T-helper 2 cell (primary cell): ENCODE results near the gene CYP4F12.

ENCODE experiments used
- DNase-seq, 5 experiments: peaks; one replicate each; pipeline versions ENCODE4 v3.0.0 to v3.0.0-alpha.2; 2012 to 2022
- total RNA-seq, 2 donors: gene quantifications; one replicate each; lab custom pipeline; 2026; lab: John Stamatoyannopoulos, UW

CYP4F12 gene, protein sequence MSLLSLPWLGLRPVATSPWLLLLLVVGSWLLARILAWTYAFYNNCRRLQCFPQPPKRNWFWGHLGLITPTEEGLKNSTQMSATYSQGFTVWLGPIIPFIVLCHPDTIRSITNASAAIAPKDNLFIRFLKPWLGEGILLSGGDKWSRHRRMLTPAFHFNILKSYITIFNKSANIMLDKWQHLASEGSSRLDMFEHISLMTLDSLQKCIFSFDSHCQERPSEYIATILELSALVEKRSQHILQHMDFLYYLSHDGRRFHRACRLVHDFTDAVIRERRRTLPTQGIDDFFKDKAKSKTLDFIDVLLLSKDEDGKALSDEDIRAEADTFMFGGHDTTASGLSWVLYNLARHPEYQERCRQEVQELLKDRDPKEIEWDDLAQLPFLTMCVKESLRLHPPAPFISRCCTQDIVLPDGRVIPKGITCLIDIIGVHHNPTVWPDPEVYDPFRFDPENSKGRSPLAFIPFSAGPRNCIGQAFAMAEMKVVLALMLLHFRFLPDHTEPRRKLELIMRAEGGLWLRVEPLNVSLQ
- 0 to 2.0 reads per million in 2 donors for total RNA-seq

DNA sequence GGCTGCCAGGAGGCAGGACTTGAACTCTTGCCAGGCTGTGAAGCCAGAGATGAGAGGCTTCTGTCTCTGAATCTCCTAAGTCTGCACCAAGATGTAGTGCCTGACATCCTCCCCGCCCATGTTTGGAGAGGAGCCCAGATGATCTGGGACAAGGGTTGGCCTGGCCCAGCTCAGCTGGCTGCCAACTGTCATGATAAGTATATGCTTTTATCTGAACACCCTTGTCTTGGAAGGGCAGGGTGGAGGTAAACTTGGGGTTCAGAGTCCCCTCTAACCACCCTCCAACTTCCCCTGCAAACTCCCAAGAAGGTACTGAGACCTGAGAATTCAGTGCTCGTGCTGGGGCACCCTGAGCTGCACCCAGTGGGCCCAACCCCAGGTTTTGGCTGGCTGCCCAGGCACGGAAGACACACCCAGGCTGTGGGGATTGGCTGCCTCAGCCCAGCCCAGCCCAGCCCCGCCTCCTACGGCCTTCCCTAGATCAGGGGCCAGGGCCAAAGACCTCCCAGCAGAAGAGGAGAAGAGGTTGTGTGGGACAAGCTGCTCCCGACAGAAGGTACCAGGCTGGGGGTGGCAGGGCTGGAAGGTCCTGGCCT lies at the start of gene CYP4F12:
TSS of gene CYP4F12 (plus strand) at position 508 of the 596 bp plus-strand sequence. CDS start 443 bp downstream, outside the sequence.
- no peak for DNase-seq

DNA sequence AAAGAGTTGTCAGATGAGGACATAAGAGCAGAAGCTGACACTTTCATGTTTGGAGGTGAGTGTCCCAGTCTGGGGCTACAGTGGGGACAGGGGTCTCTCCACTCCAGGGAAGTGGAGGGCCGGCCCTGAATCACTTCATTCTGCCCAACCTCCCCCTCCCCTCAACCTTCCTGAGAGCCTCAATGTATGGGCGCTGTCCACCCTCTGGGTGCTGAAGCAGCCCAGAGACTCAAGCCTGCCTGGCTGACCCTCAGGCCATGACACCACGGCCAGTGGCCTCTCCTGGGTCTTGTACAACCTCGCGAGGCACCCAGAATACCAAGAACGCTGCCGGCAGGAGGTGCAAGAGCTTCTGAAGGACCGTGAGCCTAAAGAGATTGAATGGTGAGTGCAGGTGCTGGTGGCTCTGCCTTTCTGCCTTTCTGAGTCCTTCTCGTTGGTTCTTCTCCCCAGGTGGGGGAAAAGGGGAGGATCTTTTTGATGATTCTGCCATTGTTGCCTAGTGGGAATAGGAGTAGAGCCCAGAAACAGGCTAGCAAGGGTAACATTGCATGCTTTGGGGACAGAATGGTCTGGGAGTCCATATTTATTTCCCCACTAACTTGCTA lies 49.1 kb upstream of the CYP4F12 start:
- no peak for DNase-seq

DNA sequence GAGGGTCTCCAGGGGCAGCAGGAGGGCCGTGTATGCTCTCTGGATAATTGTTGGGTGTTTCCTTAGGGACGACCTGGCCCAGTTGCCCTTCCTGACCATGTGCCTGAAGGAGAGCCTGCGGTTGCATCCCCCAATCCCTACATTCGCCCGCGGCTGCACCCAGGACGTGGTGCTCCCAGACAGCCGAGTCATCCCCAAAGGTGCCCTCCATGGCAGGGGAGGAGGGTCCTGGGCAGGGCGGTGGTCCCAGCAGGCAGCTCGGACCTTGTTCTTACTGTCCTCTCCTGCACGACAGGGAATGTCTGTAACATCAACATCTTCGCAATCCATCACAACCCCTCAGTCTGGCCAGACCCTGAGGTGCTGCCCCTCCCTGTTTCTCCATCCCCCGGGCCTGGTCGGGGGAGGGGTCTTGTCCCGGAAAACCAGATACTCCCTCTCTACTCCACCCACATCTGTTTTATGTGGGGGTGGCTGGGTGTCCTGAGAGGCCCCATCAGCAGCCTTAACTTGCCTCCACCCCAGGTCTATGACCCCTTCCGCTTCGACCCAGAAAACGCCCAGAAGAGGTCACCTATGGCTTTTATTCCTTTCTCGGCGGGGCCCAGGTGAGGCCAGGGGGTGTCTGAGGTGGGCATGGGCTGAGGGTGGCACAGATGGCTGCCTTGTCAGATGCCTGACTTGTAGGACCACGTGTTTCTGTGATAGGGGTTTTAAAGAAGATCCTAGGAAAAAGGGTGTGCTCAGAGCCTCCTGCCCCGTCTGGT lies 44.5 kb upstream of the CYP4F12 start:
- no peak for DNase-seq

DNA sequence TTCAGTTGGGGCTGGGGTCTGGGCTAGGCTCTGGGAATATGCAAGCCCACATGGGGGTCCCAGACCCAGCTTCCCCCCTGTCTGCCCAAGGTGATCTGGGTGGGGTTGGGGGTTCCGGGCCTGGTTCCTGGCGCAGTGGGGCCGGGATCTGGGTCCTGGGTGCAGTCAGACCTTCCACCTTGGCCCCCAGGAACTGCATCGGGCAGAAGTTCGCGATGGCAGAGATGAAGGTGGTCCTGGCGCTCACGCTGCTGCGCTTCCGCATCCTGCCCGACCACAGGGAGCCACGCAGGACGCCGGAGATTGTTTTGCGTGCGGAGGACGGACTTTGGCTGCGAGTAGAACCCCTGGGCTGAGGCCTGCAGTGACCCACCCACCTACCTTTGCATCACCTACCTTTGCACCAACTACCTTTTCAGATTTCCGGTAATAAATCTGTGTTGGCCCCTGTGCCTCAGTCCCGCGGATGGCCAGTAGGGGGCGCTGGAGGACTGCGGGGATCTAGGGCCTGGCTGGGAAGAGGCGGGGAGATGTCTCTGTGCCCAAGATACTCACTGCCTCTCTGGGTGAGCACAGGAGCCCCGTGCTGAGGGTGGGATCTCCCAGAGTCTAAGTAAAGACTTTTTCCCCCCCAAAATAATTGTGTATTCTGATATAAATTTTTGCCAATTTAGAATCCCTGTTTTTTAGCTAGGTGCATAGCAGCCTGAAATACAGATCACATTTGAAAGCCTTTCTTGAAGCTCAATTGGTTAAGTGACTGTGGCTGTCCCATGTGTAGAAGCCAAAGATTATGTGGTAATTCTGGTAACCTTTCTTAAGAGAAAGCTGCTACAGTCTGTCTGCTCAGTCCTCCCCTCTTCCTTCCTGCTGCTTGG lies 43.6 kb upstream of the CYP4F12 start:
- peak; percentile 63 to 85 (median 81) for DNase-seq

DNA sequence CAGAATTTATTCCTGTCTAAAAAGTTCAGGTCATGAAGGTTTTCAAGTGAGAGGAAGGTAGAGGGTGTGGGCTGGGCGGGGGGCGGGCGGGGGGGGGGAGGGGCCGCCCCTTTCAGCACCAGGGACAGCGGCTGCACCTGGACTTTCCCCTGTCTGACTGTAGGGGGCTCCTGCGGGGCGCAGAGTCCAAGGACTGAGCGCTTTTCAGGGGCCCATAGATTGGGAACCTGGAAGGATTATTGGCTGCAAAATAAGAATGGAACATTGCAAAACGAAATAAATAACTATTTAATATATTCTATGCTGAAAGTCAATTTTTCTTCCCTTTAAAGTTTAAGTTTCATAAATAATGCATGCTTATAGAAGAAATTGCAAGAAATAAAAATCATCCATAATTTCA lies 41.1 kb upstream of the CYP4F12 start:
- peak in 3 of 5 experiments; percentile 9 to 16 (median 10) for DNase-seq

DNA sequence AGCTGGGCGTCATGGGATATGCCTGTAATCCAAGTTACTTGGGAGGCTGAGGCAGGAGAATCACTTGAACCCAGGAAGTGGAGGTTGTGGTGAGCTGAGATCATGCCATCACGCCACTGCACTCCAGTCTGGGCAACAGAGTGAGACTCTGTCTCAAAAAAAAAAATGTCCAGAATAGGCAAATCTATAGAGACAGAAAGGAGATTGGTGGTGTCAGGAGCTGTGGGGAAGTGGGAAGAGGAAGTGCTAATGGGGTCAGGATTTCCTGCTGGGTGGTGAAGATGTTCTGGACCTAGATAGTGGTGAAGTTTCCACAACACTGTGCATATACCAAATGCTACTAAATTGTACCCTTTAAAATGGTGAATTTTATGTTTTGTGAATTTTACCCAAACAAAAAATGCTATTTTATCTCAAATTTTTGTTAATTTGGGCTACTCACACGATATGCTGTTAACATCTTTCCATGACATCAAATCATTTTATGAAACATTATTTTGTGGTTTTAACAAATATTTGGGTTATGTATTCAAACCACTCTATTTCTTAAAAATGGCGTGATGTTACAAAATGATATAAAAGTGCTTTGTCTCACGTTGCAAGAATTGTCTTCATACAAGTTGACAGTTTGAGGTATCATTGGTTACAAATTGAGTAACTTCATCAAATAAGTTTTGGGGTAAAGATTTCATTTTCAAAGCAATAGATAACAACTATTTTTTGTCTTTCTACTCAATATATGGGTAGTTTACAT lies 39.6 kb upstream of the CYP4F12 start:
- no peak for DNase-seq

DNA sequence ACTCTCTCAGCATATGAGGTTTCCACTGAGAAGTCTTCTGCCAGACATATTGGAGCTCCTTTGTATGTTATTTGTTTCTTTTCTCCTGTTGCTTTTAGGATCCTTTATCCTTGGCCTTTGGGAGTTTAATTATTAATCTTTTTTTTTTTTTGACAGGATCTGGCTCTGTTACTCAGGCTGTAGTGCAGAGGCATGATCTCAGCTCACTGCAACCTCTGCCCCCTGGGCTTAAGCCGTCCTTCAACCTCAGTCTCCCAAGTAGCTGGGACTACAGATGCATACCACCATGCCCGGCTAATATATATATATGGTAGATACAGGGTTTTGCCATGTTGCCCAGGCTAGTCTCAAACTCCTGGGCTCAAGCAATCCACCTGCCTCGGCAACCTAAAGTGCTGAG lies 38.8 kb upstream of the CYP4F12 start:
- no peak for DNase-seq

DNA sequence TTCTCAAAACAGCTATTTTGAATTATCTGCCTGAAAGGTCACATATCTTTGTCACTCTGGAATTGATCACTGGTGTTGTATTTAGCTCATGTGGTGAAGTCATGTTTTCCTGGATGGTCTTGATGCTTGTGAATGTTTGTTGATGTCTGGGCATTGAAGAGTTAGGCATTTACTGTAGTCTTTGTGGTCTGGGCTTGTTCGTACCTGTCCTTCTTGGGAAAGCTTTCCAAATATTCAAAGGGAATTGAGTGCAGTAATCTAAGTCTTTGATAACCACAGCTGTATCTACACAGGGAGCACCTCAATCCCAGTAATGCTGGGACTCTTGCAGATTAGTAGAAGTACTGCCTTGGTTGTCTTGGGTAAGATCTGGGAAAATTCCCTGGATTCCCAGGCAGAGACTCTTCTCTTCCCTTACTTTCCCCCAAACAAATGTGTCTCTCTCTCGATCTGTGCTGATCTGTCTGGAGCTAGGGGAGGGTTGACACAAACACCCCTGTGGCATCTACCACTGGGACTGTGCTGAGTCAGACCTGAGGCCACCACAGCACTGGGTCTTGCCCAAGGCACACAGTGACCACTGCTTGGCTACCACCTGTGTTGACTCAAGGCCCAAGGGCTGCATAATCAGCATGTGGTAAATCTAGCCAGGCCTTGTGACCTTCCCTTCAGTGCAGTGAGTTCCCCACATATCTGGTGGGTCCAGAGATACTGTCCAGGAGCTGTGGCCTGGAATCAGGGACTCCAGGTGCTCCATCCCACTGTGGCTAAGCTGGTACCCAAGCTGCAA lies 37.7 kb upstream of the CYP4F12 start:
- DNase-seq = no peak

DNA sequence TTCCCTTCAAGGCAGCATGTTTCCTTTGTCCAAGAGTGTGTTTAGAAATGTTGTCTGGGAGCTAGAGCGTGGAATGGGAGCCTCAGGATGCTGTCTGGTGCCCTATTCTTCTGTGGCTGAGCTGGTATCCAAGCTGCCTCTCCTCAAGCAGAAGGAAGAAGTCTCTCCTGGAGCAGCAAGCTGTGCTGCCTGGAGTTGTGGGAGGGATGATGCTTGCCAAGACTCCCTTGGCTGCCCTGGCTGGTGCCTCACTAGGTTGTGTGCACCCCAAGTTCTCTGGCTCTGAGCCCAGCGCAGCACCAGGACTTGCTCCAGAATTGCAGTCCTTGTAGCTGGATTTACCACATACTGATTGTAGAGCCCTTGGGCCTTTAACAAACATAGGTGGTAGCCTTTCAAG lies 36.9 kb upstream of the CYP4F12 start:
- no peak for DNase-seq

DNA sequence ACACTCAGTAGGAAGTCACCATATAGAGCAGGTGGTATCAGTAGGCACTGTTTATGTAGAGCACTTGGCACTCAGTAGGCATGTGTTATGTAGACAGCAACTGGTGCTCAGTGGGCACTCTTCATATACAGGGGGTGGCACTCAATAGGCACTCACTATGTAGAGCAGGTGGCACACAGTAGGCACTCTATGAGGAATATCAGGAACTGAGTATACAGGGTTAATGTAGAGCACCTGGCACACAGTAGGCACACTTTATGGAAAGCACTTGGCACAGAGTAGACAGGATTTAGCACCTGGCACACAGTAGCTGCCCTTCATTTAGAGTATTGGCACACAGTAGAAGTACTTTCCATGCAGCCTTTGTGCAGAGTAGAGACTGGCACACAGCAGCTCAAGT lies 33.3 kb upstream of the CYP4F12 start:
- no peak for DNase-seq

DNA sequence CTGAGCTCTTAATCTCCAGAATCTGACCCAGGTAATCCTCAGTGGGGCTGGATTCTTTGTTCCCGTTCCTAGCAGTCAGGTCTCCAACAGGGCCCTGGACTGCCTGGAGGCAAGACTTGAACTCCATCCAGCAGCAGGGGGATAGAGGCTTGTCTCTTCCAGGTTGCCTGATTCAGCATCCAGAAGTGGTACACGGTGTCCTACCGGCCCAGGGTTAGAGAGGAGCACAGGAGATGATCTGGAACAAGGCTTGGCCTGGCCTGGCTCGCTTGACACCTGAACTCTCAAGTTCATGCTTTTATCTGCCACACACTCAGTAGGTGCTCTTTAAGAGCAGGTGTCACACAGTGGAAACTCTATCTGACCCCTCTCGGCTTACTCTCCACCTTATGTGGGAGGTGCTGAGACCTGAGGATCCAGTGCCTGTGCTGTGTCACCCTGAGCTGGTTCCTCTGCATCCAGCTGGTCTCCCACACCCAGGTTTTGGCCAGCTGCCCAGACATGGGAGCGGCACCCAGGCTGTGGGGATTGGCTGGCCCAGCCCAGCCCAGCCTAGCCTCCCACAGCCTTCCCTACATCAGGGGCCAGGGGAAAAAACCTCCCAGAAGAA lies 32.5 kb upstream of the CYP4F12 start, which contains the start of gene CYP4F3:
TSS of gene CYP4F3 (plus strand) at position 604 of the 610 bp plus-strand sequence. CDS start 519 bp downstream, outside the sequence.
- DNase-seq = no peak

DNA sequence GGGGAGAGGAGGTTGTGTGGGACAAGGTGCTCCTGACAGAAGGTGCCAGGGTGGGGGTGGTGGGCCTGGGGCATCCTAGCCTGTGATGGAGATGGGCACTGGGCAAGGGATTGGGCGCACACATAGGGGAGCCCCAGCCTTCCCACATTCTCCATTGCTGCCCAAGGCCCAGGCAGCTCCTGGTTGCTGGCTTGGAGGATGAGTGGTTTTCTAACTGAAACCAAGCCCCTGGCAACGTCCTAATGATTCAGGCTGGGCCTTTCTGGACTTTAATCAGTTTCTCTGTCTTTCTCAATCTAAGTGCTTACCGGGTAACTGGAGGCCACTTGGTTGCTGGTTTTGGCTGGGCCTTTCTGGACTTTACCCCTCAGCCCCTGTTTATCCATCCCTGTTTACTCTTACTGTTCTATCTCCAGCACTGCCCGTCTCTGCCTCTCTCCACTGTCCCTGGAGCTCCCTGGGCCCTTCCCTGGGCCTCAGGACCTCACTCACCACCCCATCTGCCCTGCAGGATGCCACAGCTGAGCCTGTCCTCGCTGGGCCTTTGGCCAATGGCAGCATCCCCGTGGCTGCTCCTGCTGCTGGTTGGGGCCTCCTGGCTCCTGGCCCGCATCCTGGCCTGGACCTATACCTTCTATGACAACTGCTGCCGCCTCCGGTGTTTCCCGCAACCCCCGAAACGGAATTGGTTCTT lies 31.8 kb upstream of the CYP4F12 start:
- no peak for DNase-seq

DNA sequence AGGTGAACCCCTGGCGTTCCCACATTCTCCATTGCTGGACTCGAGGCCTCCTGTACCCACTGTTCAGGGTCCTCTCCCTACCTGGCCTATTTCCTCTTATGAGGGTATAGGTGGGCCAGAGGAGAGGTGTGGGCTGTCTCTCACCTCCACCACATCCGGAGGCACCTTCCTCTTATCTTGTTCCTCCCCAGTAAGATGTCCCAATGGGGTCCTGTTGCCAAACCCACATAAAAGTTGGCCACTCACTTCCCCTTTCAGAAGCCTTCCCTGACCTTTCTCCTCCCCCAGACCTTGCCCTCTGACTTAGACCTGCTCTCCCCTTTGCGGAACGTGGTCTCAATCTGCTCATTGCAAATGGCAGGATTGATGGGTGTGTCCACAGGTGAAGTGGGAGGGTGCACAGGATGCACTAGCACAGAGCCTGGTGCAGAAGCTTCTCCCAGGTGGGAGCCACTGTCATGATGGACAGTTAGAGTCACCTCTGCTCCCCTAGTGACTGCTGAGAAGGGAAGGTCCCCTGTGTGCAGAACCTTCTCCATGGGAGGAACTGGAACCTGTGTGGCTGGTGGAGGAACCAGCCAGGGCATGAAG lies 30.9 kb upstream of the CYP4F12 start:
- no peak for DNase-seq

DNA sequence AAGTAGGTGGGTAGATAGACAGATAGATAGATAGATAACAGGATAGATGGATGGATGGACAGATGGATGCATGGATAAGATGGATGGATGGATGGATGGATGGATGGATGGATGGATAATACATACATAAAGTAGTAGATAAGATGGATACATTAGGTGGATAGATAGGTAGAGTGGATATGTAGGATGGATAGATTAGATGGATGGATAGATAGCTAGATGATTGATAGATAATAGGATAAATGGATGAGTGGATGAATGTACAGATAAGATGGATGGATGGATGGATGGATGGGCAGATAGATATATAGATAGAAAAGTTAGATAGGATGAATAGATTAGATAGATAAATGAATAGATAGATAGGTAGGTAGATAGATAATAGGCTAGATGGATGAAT lies 30.1 kb upstream of the CYP4F12 start:
- no peak for DNase-seq

DNA sequence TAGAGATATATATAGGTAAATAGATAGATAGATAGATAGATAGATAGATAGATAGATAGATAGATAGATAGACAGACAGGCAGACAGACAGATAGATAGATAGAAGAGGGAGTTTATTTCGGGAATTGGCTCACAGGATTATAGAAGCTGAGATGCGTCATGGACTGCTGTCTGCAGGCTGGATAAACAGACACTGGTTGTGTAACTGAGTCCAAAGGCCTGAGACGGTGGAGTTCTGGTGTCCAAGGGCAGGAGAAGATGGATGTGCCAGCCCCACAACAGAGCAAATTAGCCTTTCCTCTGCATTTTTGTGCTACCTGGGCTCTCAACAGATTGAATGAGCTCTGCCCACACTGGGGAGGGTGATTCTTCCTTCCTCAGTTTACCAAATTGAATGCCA lies 29.5 kb upstream of the CYP4F12 start:
- DNase-seq = no peak

DNA sequence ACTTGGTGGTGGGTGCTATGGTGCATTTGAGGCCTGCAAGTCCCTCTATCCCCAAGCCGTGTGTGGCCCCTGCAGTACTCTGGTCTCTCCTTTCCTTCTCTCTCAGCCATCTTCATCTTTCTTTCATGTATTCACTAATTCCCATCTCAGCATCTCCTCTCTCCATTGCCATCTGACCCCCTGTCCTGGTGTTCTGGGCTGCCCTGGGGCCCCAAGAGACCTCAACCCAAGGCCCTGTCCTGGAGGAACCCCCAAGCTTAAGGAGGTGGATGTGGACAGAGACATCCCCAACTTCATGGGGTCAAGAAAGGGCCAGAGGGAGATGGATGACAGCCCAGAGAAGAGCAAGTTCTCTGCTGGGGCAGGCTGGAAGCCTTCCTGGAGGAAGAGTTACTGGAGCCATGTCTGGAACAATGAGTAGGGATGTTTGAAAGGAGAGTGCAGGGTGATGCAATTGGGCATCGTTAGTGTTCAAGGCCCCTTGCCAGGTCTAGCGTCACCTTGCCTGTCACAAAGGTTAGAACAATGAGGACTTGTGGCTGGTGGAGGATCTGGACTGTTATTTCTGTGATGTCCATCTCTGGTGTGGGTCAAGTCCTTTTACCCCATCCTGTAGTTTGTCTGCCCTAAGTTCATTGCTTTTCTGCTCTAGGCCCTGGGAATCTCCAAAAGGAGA lies 28.7 kb upstream of the CYP4F12 start:
- DNase-seq = no peak

DNA sequence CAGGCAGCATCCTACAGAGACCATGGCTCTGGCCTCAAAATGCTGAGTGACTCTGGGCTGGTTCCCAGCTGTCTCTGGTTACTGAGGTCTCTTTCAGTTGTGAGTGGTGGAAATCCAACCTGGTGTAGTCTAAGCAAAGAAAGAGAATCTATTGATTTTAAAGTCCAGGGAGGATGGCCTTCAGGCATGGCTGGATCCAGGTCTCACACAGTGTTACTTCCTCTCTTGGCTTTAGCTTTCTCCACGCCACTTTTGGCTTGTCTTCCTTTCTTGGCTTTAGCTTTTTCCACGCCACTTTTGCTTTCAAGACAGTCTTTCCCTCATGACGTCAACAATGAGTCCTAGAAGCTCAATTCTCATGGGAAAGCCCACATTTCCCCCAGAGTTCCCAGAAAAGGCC lies 28.1 kb upstream of the CYP4F12 start:
- DNase-seq = no peak

DNA sequence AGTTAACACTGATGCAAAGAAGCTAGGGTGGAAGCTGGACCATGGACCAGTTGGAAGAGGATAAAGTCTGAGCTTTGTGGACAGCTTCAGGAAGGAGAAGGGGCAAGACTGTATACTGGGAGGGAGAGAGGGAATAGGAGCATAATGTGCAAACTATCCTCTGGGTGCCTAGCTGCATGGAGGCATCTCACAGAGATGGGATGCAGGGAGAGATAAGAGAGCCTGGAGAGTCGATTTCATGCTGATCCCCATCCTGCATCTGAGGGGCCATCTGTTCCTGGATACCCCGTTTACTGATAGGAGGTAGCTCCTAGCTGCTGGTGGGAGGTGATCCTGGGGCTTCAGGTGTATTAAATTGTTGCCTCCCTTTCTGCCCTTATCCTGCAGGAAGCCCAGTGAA lies 23.4 kb upstream of the CYP4F12 start:
- DNase-seq = no peak
